Stimulated activated CD8-positive, alpha-beta memory T cell treated with anti-CD3 and anti-CD28 coated beads, Interleukin-7, amount 100 ng/mL, for 24 hours (primary cell): Measurements from ENCODE around the gene C1orf105.
"Not testable (repeated sequence)": the region's sequence is repeated elsewhere in the genome, so short reads cannot be mapped to it uniquely, and the experiment has no call there.

Source experiments
- DNase-seq: peaks from one replicate; pipeline ENCODE4 v3.0.0-alpha.2; 2020; ENCODE audit warnings: low read depth

C1orf105 gene

GRCh38 chr1:172420385-172420784, at the start of gene C1orf105:
Gene C1orf105, plus strand, starts transcription at chr1:172420685. Its CDS starts 201 bp downstream, at chr1:172420886.
- no peak for DNase-seq

GRCh38 chr1:172371646-172372045, 48.8 kb upstream of the C1orf105 start:
- DNase-seq: not testable (repeated sequence)

GRCh38 chr1:172373864-172374263, 46.6 kb upstream of the C1orf105 start:
- no peak for DNase-seq

- DNase-seq: no peak
Observed at GRCh38 chr1:172375211-172375631, 45.3 kb upstream of the C1orf105 start.

- no peak for DNase-seq
Observed at GRCh38 chr1:172376431-172376830, 44.1 kb upstream of the C1orf105 start.

GRCh38 chr1:172377565-172377964, 42.9 kb upstream of the C1orf105 start:
- no peak for DNase-seq

GRCh38 chr1:172378109-172378760, 42.2 kb upstream of the C1orf105 start:
- no peak for DNase-seq

GRCh38 chr1:172380441-172381244, 39.8 kb upstream of the C1orf105 start:
- no peak for DNase-seq

- DNase-seq: no peak
Observed at GRCh38 chr1:172381946-172382345, 38.5 kb upstream of the C1orf105 start.

- DNase-seq: no peak
Observed at GRCh38 chr1:172382406-172382805, 38.1 kb upstream of the C1orf105 start.

- DNase-seq: no peak
Observed at GRCh38 chr1:172382990-172383389, 37.5 kb upstream of the C1orf105 start.

- no peak for DNase-seq
Observed at GRCh38 chr1:172383536-172383935, 36.9 kb upstream of the C1orf105 start.

GRCh38 chr1:172384656-172385055, 35.8 kb upstream of the C1orf105 start:
- no peak for DNase-seq

GRCh38 chr1:172386046-172386445, 34.4 kb upstream of the C1orf105 start:
- no peak for DNase-seq

- no peak for DNase-seq
Observed at GRCh38 chr1:172388490-172388889, 32.0 kb upstream of the C1orf105 start.

- DNase-seq: no peak
Observed at GRCh38 chr1:172390301-172390682, 30.2 kb upstream of the C1orf105 start.

GRCh38 chr1:172390683-172391551, 29.6 kb upstream of the C1orf105 start:
- DNase-seq: no peak

- DNase-seq: no peak
Observed at GRCh38 chr1:172391976-172392375, 28.5 kb upstream of the C1orf105 start.

GRCh38 chr1:172393354-172393753, 27.1 kb upstream of the C1orf105 start:
- DNase-seq: no peak

- peak; percentile 11 for DNase-seq
Observed at GRCh38 chr1:172394141-172394751, 26.2 kb upstream of the C1orf105 start.

GRCh38 chr1:172394811-172395210, 25.7 kb upstream of the C1orf105 start:
- DNase-seq: no peak

- no peak for DNase-seq
Observed at GRCh38 chr1:172395576-172395975, 24.9 kb upstream of the C1orf105 start.
